Activated T-helper 17 cell treated with anti-CD3 and anti-CD28 coated beads, Interleukin-2, amount 50 U/mL, for 72 hours (primary cell): Measurements from ENCODE around the gene TPPP. TPM values are rescaled to one million over a fixed set of nuclear protein-coding genes. Genes with fewer than 3 reads are reported as not detected.

Experiments
- ATAC-seq: fragments of 150-1000 bp; cut with Tn5 transposase; replicated peaks from 2 replicates; pipeline ENCODE4 v1.10.0; 2021; ENCODE audit warnings: mild to moderate bottlenecking, moderate library complexity
- H3K27ac Mint-ChIP-seq: one replicate; pipeline ENCODE4 v1.8.0; 2022; ENCODE audit warnings: mixed read lengths
- H3K27me3 Mint-ChIP-seq: one replicate; pipeline ENCODE4 v1.8.0; 2022; ENCODE audit warnings: mixed read lengths
- H3K36me3 Mint-ChIP-seq: one replicate; pipeline ENCODE4 v1.8.0; 2022; ENCODE audit warnings: low read depth, mild to moderate bottlenecking, mixed read lengths
- H3K4me1 Mint-ChIP-seq: one replicate; pipeline ENCODE4 v1.8.0; 2022; ENCODE audit warnings: mixed read lengths
- H3K4me3 Mint-ChIP-seq: one replicate; pipeline ENCODE4 v1.8.0; 2022; ENCODE audit warnings: mild to moderate bottlenecking, mixed read lengths
- H3K9me3 Mint-ChIP-seq: one replicate; pipeline ENCODE4 v1.8.0; 2022; ENCODE audit warnings: mixed read lengths
- total RNA-seq, 2 donors: library from RNA; stranded (reverse); gene quantifications; one replicate each; pipeline ENCODE4 v1.2.3, GENCODE V29; 2022

The TPPP gene
- total RNA-seq, 2 donors from 2014 or later = 0.19 to 1.4 TPM

- peaks cover 46% of the 10 kb centered on the region for H3K36me3 Mint-ChIP-seq
- no peak overlapping the region for H3K4me3 Mint-ChIP-seq
- no peaks in the 10 kb centered on the region for H3K27me3 Mint-ChIP-seq
- ATAC-seq = no peak
- H3K4me1 Mint-ChIP-seq = no peaks in the 10 kb centered on the region
- H3K9me3 Mint-ChIP-seq = no peaks in the 10 kb centered on the region
- H3K27ac Mint-ChIP-seq = no peak overlapping the region
These were observed 67.6 kb downstream of the TPPP start for GRCh38 chr5:625516-625915.

- Mint-ChIP-seq H3K9me3 (no peaks in the 10 kb centered on the region), H3K36me3 (peaks cover 52% of the 10 kb centered on the region), H3K4me1 (no peaks in the 10 kb centered on the region), H3K27me3 (no peaks in the 10 kb centered on the region), H3K4me3 (no peak overlapping the region), H3K27ac (no peak overlapping the region)
- ATAC-seq = no peak
These were observed 68.3 kb downstream of the TPPP start for GRCh38 chr5:624951-625230.

- H3K4me1 Mint-ChIP-seq = no peaks in the 10 kb centered on the region
- H3K36me3 Mint-ChIP-seq = peaks cover 58% of the 10 kb centered on the region
- no peak for ATAC-seq
- H3K27me3 Mint-ChIP-seq = no peaks in the 10 kb centered on the region
- no peak overlapping the region for H3K27ac Mint-ChIP-seq
- no peaks in the 10 kb centered on the region for H3K9me3 Mint-ChIP-seq
- H3K4me3 Mint-ChIP-seq = no peak overlapping the region
These were observed 68.8 kb downstream of the TPPP start for GRCh38 chr5:624118-624950.

GRCh38 chr5:623531-623930 is 69.6 kb downstream of the TPPP start:
- Mint-ChIP-seq H3K4me3 (no peak overlapping the region), H3K9me3 (no peaks in the 10 kb centered on the region), H3K27me3 (no peaks in the 10 kb centered on the region), H3K4me1 (no peaks in the 10 kb centered on the region), H3K27ac (no peak overlapping the region), H3K36me3 (peaks cover 66% of the 10 kb centered on the region)
- ATAC-seq = no peak

GRCh38 chr5:622946-623522 is 70.1 kb downstream of the TPPP start:
- H3K27me3 Mint-ChIP-seq = no peaks in the 10 kb centered on the region
- H3K27ac Mint-ChIP-seq = no peak overlapping the region
- H3K36me3 Mint-ChIP-seq = peaks cover 70% of the 10 kb centered on the region
- ATAC-seq = no peak
- H3K4me3 Mint-ChIP-seq = no peak overlapping the region
- no peaks in the 10 kb centered on the region for H3K9me3 Mint-ChIP-seq
- no peaks in the 10 kb centered on the region for H3K4me1 Mint-ChIP-seq

- H3K4me3 Mint-ChIP-seq = no peak overlapping the region
- ATAC-seq = no peak
- H3K9me3 Mint-ChIP-seq = no peaks in the 10 kb centered on the region
- H3K4me1 Mint-ChIP-seq = no peaks in the 10 kb centered on the region
- peaks cover 69% of the 10 kb centered on the region for H3K36me3 Mint-ChIP-seq
- no peaks in the 10 kb centered on the region for H3K27me3 Mint-ChIP-seq
- H3K27ac Mint-ChIP-seq = no peak overlapping the region
These were observed 70.8 kb downstream of the TPPP start for GRCh38 chr5:622359-622758.

- Mint-ChIP-seq H3K36me3 (peaks cover 63% of the 10 kb centered on the region), H3K27me3 (no peaks in the 10 kb centered on the region)
These were observed 71.8 kb downstream of the TPPP start for GRCh38 chr5:621341-621761.

GRCh38 chr5:620586-621180 is 72.5 kb downstream of the TPPP start:
- ATAC-seq = no peak
- no peak overlapping the region for H3K27ac Mint-ChIP-seq

More at GRCh38 chr5:621341-621761, 71.8 kb downstream of the TPPP start:
- Mint-ChIP-seq H3K27ac (no peak overlapping the region), H3K4me3 (no peak overlapping the region), H3K4me1 (peaks cover 6% of the 10 kb centered on the region), H3K9me3 (no peaks in the 10 kb centered on the region)
- ATAC-seq = no peak

GRCh38 chr5:620152-620551 is 73.0 kb downstream of the TPPP start:
- Mint-ChIP-seq H3K4me1 (peaks cover 9% of the 10 kb centered on the region), H3K36me3 (peaks cover 63% of the 10 kb centered on the region)
- ATAC-seq = no peak

More at GRCh38 chr5:620586-621180, 72.5 kb downstream of the TPPP start:
- no peaks in the 10 kb centered on the region for H3K27me3 Mint-ChIP-seq
- H3K4me3 Mint-ChIP-seq = no peak overlapping the region
- H3K36me3 Mint-ChIP-seq = peaks cover 63% of the 10 kb centered on the region
- peaks cover 9% of the 10 kb centered on the region for H3K4me1 Mint-ChIP-seq
- H3K9me3 Mint-ChIP-seq = no peaks in the 10 kb centered on the region

GRCh38 chr5:619444-619843 is 73.7 kb downstream of the TPPP start:
- H3K27ac Mint-ChIP-seq = no peak overlapping the region
- peaks cover 65% of the 10 kb centered on the region for H3K36me3 Mint-ChIP-seq
- no peak for ATAC-seq
- no peaks in the 10 kb centered on the region for H3K9me3 Mint-ChIP-seq
- no peaks in the 10 kb centered on the region for H3K27me3 Mint-ChIP-seq
- no peak overlapping the region for H3K4me3 Mint-ChIP-seq
- peaks cover 13% of the 10 kb centered on the region for H3K4me1 Mint-ChIP-seq

More at GRCh38 chr5:620152-620551, 73.0 kb downstream of the TPPP start:
- Mint-ChIP-seq H3K4me3 (no peak overlapping the region), H3K27me3 (no peaks in the 10 kb centered on the region), H3K27ac (no peak overlapping the region), H3K9me3 (no peaks in the 10 kb centered on the region)

GRCh38 chr5:618450-618849 is 74.7 kb downstream of the TPPP start:
- Mint-ChIP-seq H3K4me1 (peaks cover 13% of the 10 kb centered on the region), H3K36me3 (peaks cover 62% of the 10 kb centered on the region), H3K27me3 (no peaks in the 10 kb centered on the region), H3K4me3 (no peak overlapping the region), H3K9me3 (no peaks in the 10 kb centered on the region), H3K27ac (no peak overlapping the region)
- no peak for ATAC-seq

GRCh38 chr5:617896-618295 is 75.3 kb downstream of the TPPP start:
- Mint-ChIP-seq H3K4me3 (no peak overlapping the region), H3K27me3 (no peaks in the 10 kb centered on the region), H3K27ac (no peak overlapping the region), H3K4me1 (peaks cover 16% of the 10 kb centered on the region), H3K9me3 (no peaks in the 10 kb centered on the region), H3K36me3 (peaks cover 62% of the 10 kb centered on the region)
- ATAC-seq = no peak

- Mint-ChIP-seq H3K4me3 (no peak overlapping the region), H3K27ac (peak overlapping the region; percentile 56), H3K36me3 (peaks cover 56% of the 10 kb centered on the region), H3K9me3 (no peaks in the 10 kb centered on the region), H3K4me1 (peaks cover 18% of the 10 kb centered on the region), H3K27me3 (no peaks in the 10 kb centered on the region)
- ATAC-seq = no peak
These were observed 76.6 kb downstream of the TPPP start for GRCh38 chr5:616484-617039.

- H3K36me3 Mint-ChIP-seq = peaks cover 28% of the 10 kb centered on the region
- peak; percentile 36 for ATAC-seq
- H3K27ac Mint-ChIP-seq = peak overlapping the region; percentile 77
- H3K4me1 Mint-ChIP-seq = peaks cover 30% of the 10 kb centered on the region
- H3K9me3 Mint-ChIP-seq = no peaks in the 10 kb centered on the region
- peak overlapping the region; percentile 87 for H3K4me3 Mint-ChIP-seq
- H3K27me3 Mint-ChIP-seq = peaks cover 1% of the 10 kb centered on the region
These were observed 80.4 kb downstream of the TPPP start for GRCh38 chr5:612498-613424.
